Fibroblast of mammary gland (primary cell): ENCODE data around the gene MALAT1.

Experiments
- DNase-seq: peaks from one replicate; pipeline ENCODE4 v3.0.0-alpha.2; 2010; ENCODE audit warnings: low read depth
- H3K4me3 ChIP-seq: 2 replicates; pipeline ENCODE4 v1.5.1; 2011; ENCODE audit warnings: low read depth, mild to moderate bottlenecking, low read length, moderate library complexity; ENCODE audit not compliant: control insufficient read depth
- TF ChIP-seq, protein P1 (sequence below): conservative IDR thresholded peaks from 2 replicates; pipeline ENCODE4 v1.5.1; 2011; ENCODE audit warnings: low read depth, low read length, inconsistent platforms; ENCODE audit not compliant: control insufficient read depth, insufficient read depth

Gene MALAT1

DNA sequence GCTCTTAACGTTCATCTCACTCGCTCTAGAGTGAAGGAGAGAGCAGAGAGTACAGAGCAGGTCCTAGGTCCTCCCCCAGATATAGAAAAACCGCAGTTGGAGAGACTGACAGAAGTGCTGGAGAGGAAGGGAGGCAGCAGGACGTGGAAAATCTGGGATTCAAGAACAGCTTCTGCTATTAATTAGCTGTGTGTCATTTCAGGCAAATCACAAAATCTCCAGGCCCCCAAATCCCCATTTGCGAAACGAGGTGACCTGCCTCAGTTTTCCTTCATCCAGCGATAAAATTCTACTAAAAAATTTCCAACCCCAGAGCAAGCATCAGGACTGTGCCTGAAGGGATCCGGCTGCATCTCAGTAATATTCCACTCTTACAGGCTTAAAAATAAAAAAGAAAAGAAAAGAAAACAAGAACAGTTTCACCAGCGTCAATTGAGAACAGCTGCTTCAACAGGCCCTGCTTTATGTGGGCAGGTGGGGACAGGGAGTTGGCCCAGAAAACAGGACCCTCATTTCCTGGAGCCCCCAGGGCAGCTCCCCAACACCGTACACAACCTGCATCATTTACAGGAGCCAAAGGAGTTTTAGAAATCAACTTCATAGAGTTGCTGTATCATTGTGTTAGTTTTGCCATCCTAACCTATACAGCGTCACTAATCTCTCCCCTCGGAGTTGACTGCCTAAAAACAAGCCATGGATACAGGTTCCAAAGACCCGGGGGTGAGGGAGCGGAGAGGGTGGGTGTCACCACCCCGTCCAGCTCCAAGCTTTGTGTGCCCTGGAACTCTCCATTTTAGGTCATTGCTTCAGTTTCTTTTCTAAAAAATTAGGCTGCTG lies 2.3 kb upstream of the MALAT1 start:
- peak; percentile 89 for DNase-seq
- TF ChIP-seq, protein P1, sequence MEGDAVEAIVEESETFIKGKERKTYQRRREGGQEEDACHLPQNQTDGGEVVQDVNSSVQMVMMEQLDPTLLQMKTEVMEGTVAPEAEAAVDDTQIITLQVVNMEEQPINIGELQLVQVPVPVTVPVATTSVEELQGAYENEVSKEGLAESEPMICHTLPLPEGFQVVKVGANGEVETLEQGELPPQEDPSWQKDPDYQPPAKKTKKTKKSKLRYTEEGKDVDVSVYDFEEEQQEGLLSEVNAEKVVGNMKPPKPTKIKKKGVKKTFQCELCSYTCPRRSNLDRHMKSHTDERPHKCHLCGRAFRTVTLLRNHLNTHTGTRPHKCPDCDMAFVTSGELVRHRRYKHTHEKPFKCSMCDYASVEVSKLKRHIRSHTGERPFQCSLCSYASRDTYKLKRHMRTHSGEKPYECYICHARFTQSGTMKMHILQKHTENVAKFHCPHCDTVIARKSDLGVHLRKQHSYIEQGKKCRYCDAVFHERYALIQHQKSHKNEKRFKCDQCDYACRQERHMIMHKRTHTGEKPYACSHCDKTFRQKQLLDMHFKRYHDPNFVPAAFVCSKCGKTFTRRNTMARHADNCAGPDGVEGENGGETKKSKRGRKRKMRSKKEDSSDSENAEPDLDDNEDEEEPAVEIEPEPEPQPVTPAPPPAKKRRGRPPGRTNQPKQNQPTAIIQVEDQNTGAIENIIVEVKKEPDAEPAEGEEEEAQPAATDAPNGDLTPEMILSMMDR = no peak
- H3K4me3 ChIP-seq = peak overlapping the region; percentile 40

DNA sequence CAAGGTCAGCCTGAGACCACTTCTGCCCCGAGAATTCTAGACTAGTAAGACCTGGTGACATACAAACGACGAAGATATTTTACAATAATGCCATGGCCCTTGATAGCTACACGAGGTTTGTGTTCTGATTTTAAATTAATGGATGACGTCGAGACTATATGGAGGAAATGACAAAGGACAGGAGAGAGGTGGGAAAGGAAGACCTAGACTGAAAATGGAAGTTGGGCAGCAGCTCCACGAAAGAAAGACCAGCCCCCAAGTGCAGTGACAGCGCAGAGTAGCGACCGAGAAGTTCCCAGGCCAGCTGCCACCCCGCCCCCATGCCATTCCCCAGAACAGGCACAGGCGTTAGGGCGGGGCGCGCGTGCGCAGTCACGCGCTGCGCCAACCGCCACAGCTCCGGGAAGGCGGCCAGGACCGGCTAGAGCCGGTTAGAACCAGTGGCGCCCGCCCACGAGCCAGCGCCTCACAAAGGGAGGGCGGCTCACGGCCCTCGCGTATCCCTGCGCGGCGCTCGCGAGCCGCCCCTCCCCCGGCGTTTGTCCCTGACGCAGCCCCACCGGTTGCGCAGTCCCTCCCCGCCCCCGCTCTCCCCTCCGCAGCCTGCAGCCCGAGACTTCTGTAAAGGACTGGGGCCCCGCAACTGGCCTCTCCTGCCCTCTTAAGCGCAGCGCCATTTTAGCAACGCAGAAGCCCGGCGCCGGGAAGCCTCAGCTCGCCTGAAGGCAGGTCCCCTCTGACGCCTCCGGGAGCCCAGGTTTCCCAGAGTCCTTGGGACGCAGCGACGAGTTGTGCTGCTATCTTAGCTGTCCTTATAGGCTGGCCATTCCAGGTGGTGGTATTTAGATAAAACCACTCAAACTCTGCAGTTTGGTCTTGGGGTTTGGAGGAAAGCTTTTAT lies 1.5 kb upstream of the MALAT1 start:
- peak overlapping the region; percentile 91 for H3K4me3 ChIP-seq
- TF ChIP-seq, protein P1 = no peak
- DNase-seq = peak; percentile 98

DNA sequence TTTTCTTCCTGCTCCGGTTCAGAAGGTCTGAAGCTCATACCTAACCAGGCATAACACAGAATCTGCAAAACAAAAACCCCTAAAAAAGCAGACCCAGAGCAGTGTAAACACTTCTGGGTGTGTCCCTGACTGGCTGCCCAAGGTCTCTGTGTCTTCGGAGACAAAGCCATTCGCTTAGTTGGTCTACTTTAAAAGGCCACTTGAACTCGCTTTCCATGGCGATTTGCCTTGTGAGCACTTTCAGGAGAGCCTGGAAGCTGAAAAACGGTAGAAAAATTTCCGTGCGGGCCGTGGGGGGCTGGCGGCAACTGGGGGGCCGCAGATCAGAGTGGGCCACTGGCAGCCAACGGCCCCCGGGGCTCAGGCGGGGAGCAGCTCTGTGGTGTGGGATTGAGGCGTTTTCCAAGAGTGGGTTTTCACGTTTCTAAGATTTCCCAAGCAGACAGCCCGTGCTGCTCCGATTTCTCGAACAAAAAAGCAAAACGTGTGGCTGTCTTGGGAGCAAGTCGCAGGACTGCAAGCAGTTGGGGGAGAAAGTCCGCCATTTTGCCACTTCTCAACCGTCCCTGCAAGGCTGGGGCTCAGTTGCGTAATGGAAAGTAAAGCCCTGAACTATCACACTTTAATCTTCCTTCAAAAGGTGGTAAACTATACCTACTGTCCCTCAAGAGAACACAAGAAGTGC lies 661 bp upstream of the MALAT1 start:
- TF ChIP-seq, protein P1 = no peak
- DNase-seq = peak; percentile 75
- H3K4me3 ChIP-seq = peak overlapping the region; percentile 91

DNA sequence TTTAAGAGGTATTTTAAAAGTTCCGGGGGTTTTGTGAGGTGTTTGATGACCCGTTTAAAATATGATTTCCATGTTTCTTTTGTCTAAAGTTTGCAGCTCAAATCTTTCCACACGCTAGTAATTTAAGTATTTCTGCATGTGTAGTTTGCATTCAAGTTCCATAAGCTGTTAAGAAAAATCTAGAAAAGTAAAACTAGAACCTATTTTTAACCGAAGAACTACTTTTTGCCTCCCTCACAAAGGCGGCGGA lies 193 bp upstream of the MALAT1 start:
- no peak for DNase-seq
- H3K4me3 ChIP-seq = peak overlapping the region; percentile 91
- TF ChIP-seq, protein P1 = no peak

DNA sequence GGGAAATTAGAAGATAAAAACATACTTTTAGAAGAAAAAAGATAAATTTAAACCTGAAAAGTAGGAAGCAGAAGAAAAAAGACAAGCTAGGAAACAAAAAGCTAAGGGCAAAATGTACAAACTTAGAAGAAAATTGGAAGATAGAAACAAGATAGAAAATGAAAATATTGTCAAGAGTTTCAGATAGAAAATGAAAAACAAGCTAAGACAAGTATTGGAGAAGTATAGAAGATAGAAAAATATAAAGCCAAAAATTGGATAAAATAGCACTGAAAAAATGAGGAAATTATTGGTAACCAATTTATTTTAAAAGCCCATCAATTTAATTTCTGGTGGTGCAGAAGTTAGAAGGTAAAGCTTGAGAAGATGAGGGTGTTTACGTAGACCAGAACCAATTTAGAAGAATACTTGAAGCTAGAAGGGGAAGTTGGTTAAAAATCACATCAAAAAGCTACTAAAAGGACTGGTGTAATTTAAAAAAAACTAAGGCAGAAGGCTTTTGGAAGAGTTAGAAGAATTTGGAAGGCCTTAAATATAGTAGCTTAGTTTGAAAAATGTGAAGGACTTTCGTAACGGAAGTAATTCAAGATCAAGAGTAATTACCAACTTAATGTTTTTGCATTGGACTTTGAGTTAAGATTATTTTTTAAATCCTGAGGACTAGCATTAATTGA lies 1.0 kb downstream of the MALAT1 start:
- DNase-seq = peak; percentile 44
- H3K4me3 ChIP-seq = peak overlapping the region; percentile 91
- TF ChIP-seq, protein P1 = no peak
